Right cardiac atrium (tissue), 5 donors: ENCODE measurements around the gene PI4KA. TPM values are rescaled to one million over a fixed set of nuclear protein-coding genes. Genes with fewer than 3 reads are reported as not detected.

Experiments
- ATAC-seq, 2 donors: fragments of 200-7000 bp; cut with Tn5 transposase; one replicate each; pipeline versions ENCODE4 v1.8.0 to v1.9.1; 2020; ENCODE audit warnings: moderate library complexity in 2 of 2, mild to moderate bottlenecking in 1 of 2
- DNase-seq, 3 donors: peaks; one replicate each; pipeline ENCODE4 v3.0.0-alpha.2; 2020
- H3K27ac ChIP-seq: one replicate; pipeline ENCODE4 v1.5.1; 2013; ENCODE audit warnings: mild to moderate bottlenecking, low read length, control low read depth, moderate library complexity
- H3K27me3 ChIP-seq: one replicate; pipeline ENCODE4 v1.6.1; 2013; ENCODE audit not compliant: control insufficient read depth, insufficient read depth
- H3K4me1 ChIP-seq: one replicate; pipeline ENCODE4 v1.6.1; 2013; ENCODE audit warnings: low read length; ENCODE audit not compliant: control insufficient read depth, insufficient read depth
- H3K4me3 ChIP-seq: one replicate; pipeline ENCODE4 v1.5.1; 2013; ENCODE audit warnings: low read length, control low read depth
- H3K9me3 ChIP-seq: one replicate; pipeline ENCODE4 v1.6.1; 2013; ENCODE audit warnings: low read length; ENCODE audit not compliant: control insufficient read depth
- WGBS: extraction: QIAGEN DNeasy Blood & Tissue Kit; methylation state at CpG from one replicate; pipeline ENCODE4 v1.1.7; 2013; 5-methylcytosine and 5-hydroxymethylcytosine counted together
- intact Hi-C, 4 donors: fragments of 100-400 bp; cut with DNase I; formaldehyde crosslinking; loops; one replicate each; pipeline versions ENCODE4 v1.11.0 to v1.14.0; 2022 to 2023
- polyA plus RNA-seq: library from polyadenylated mRNA; stranded (reverse); fragments of 200-250 nt; gene quantifications from one replicate; pipeline ENCODE4 v1.2.3, GENCODE V29; 2013
- total RNA-seq, 4 donors: library from RNA; stranded (reverse); fragmentation: NEBNext Ultra II Directional; extraction: Animal tissue kit (Norgen Biotek cat#: 25700); gene quantifications; one replicate each; pipeline ENCODE4 v1.2.1, GENCODE V29; 2021
- donor health status: healthy with polysubstance abuse.
- donor health status: DM: no; HTN: yes; CAD: no.
- donor health status: DM: no; HTN: no; CAD: no.
- donor health status: DM: no; HTN: yes; CAD: no; lungs with severe emphysema.
- donor health status: DM: yes; HTN: yes; CAD: no.

The PI4KA gene
- total and polyA plus RNA-seq, 5 donors, result 31.3 to 61.9 (median 52.5) TPM

DNA sequence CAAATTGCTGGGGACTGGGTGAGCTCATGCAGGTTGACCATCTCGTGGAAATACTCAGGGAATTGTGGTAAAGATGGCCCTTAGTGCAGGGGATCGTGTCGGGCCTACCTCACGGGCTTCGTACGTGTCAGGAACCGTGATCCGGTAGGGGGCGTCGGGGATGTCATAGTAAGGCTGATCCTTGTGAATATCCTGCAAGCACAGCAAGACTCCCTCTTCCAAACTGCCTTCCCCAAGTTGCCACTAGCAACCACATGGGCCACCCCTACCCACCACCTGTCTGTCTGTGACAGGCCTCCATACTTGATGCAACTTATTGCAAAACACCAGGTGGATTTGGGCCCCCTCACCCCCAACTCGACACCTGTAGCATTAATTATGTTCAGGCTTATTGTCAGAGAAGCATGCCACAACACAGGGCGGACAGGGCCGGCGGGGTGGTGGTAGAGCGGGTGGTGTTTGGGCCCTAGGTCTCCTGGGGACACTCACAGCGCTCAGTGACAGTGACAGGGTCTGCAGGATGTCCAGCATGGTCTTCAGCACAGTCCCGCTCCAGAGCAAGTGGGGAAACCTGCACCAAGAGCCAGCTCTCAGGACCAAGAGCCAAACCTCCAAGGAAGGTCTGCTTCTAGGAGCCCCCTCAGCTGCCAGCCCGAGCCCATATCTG is 107.3 kb downstream of the PI4KA start:
- 92% methylated on average over 18 of the region's 18 CpGs for WGBS
- Histone ChIP-seq H3K4me3 (no peak overlapping the region), H3K4me1 (no peaks in the 10 kb centered on the region), H3K9me3 (no peaks in the 10 kb centered on the region), H3K27ac (peak overlapping the region; percentile 28), H3K27me3 (no peaks in the 10 kb centered on the region)
- no peak for ATAC-seq
- intact Hi-C loops, result no loop called here
- DNase-seq, result no peak

DNA sequence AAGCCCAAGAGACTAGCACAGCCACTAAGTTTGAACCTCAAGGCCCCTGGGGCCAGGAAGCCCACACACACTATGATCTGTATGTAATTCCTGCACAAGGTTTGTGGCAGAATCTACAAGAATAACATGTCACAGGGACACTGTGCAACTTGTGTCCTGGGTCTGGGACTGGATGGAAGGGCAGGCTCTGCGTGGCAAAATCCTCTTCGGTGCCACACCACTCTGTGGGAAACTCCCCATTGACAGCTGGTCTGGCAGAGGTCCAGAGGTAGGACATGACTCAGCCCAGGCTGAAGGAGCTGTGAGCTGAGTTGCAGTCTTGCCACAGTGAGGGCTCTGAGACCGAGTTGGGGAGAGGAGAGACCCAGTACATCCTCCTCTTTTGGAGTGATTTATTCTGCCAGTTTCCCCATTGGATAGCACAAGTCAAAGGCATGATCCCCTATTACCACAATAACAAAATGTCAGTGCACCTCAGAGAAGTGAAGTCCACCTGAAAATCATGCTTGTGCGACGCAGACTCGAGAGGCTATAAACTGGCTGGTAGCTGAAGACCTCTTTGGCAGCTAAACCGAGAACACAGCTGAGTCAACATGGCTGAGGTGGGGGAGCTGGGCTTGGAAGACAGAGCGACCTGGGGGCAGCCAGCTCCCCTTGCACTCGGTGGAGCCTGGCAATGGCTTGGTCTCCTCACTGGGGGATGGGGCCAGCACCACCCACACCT is 108.0 kb downstream of the PI4KA start:
- Histone ChIP-seq H3K27me3 (no peaks in the 10 kb centered on the region), H3K27ac (peak overlapping the region; percentile 28), H3K9me3 (no peaks in the 10 kb centered on the region), H3K4me1 (no peaks in the 10 kb centered on the region), H3K4me3 (no peak overlapping the region)
- WGBS, result 57% methylated on average over 9 of the region's 9 CpGs
- intact Hi-C loops, result no loop called here
- ATAC-seq, result peak; percentile 80 to 86
- peak; percentile 78 to 80 (median 79) for DNase-seq

DNA sequence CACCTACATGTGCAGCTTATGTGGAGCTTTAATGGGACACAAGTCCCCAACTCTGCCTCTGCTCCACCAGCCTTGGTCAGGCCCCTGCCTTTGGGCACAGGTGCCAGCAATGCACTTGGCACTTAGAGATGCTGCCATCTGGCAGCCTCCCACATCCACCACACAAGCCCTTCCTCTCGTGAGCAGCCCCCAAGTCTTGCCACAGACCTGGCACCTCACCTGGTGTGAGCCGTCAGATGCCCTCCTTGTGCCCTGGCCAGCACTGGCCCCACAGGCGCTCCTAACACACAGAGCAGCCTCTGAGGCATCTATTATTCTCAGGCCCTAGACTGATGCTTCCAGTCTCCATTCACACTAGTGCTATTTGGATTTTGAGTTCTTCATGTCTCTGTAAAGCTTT is 109.2 kb downstream of the PI4KA start:
- Histone ChIP-seq H3K27ac (no peak overlapping the region), H3K4me1 (no peaks in the 10 kb centered on the region), H3K4me3 (no peak overlapping the region), H3K27me3 (no peaks in the 10 kb centered on the region), H3K9me3 (no peaks in the 10 kb centered on the region)
- intact Hi-C loops, result no loop called here
- DNase-seq, result no peak
- 83% methylated on average over 3 of the region's 3 CpGs for WGBS
- ATAC-seq, result peak in 1 of 2 donors; percentile 8

DNA sequence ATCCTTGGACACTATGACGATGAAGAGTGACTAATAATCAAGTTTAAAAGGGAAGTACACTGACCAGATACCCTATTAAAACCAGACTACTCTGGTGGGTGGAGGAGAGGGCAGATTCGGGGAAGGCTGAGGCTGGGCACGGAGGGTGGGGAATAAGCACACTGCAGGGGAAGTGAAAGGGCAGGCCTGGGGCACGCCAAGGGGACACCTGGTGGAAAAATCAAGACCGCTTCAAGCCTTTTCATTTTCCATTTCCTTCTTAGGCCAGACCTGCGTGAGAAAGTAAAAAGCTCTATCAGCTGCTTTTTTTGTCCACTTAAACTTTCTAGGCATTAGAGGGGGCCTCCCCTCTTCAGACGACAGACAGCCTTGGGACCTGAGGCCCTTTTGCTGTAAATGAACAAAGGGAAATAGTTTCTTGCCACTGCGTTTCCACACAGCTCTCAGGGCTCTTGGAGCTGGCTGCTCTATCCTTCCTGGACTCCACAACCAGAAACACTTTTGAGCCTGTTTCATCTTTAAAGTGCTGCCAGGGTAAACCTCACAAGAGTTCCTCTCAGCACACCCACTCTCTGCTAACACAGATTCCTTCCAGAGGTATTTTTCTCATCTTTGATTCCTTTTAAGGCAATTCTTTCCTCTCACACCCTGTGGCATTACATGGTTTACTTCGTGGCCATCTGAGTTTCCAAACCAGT is 109.7 kb downstream of the PI4KA start:
- Histone ChIP-seq H3K9me3 (no peaks in the 10 kb centered on the region), H3K27ac (no peak overlapping the region), H3K4me3 (no peak overlapping the region), H3K27me3 (no peaks in the 10 kb centered on the region), H3K4me1 (no peaks in the 10 kb centered on the region)
- WGBS, result 67% methylated on average over 9 of the region's 9 CpGs
- ATAC-seq (peak in 1 of 2 donors; percentile 46), DNase-seq (no peak)
- intact Hi-C loops, result no loop called here

DNA sequence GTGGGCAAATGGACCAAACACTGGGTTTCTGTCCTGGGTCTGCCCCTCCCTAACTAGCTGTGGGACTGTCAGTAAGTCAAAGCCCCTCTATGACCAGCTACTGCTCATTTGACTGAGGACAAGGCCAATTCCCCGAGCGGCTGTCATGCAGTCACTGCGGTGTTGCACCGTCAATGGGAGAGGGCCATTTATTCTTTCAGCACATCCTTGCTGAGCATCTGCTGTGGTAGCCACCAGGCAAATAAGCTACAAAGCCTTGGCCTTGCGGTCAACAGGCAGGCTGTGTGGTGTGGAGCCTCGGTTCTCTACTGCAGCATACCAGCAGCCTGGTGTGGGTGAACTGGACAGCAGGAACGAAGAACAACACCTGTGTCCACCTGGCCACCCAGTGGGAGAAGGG is 110.5 kb downstream of the PI4KA start:
- Histone ChIP-seq H3K27me3 (no peaks in the 10 kb centered on the region), H3K27ac (no peak overlapping the region), H3K9me3 (no peaks in the 10 kb centered on the region), H3K4me3 (no peak overlapping the region), H3K4me1 (no peaks in the 10 kb centered on the region)
- no peak for DNase-seq
- intact Hi-C loops, result no loop called here
- ATAC-seq, result no peak
- 95% methylated on average over 7 of the region's 7 CpGs for WGBS

DNA sequence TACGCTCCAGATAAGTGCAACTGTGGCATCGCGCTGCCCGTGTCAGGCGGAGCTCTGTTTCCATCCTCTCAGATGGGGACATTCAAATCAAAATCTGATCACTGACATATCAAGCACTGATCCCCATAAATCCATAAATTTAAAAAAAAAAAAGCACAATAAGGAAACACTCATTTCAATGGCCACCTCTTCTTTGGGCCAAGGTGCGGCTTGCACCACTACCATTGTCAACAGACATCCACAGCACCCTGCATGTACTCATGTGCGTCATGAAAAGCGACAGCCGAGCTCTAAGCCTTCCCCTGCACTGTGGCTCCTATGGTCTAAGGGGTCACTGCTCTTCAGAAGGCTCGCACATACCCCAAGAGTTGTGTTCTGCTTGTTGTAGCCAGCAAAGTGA is 111.4 kb downstream of the PI4KA start:
- WGBS, result 97% methylated on average over 10 of the region's 10 CpGs
- no peak for DNase-seq
- Histone ChIP-seq H3K9me3 (no peaks in the 10 kb centered on the region), H3K4me3 (no peak overlapping the region), H3K4me1 (no peaks in the 10 kb centered on the region), H3K27ac (no peak overlapping the region), H3K27me3 (no peaks in the 10 kb centered on the region)
- intact Hi-C loops, result no loop called here
- no peak for ATAC-seq

DNA sequence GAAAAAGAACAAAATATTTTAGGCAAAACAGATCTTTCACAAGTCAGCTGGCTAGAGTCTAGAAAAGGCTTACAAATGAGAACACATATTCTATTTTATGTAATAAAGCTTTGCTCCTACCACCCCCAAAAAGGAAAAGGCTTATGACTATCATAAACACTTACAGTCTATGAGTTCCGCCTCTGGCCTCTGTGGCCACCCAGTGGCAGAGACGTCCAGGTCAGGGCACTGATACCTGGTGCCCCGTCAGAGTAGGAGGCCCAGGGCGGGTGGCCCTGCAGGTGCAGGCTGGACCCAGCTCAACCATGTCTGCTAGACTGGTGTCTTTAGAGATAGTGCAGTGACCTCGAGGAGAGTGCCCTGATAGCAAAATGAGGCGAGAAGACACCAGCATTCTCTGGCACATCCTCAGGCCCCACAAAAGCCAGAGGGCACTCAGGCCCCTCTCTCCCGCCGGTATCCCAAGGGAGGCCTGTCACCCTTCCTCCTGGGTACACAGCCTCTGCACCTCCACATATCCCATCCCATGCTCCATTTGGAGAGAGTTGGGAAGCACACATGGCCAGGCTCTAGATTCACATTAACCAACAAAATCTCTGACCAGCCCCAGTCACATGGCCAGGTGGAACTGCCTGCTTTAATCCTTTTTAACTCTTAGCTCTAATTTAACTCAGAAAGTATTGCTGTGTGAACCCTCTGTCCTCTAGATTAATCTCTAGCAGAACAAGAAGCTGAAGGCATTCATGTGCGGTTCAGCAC is 112.0 kb downstream of the PI4KA start:
- H3K4me3 ChIP-seq, result no peak overlapping the region
- H3K9me3 ChIP-seq, result no peaks in the 10 kb centered on the region
- WGBS, result 86% methylated on average over 9 of the region's 9 CpGs
- ATAC-seq (no peak), DNase-seq (no peak)
- intact Hi-C loops, result no loop called here
- H3K4me1 ChIP-seq, result no peaks in the 10 kb centered on the region
- H3K27ac ChIP-seq, result no peak overlapping the region
- no peaks in the 10 kb centered on the region for H3K27me3 ChIP-seq

DNA sequence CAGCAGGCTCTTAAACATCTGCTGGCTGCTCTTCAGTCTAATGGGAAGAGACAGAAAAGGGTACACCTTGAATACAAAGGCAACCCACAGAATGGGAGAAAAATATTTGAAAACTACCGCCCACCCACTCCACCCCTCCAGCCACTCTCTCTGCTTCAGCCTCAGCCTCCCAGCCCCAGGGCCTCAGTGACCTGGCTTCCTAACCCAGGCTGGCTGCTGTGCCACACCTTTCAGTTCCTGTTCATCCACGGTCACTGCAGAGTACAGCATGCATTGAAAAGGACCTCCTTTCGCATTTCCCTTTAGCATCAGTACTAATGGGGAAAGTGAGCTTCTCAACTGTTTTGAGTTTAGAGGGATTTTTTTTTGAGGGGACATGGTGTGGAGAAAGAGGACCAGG is 113.5 kb downstream of the PI4KA start:
- H3K4me3 ChIP-seq, result no peak overlapping the region
- ATAC-seq, result no peak
- WGBS, result 89% methylated on average over 3 of the region's 3 CpGs
- no peaks in the 10 kb centered on the region for H3K9me3 ChIP-seq
- intact Hi-C loops, result no loop called here
- H3K4me1 ChIP-seq, result no peaks in the 10 kb centered on the region
- H3K27me3 ChIP-seq, result no peaks in the 10 kb centered on the region
- no peak for DNase-seq
- no peak overlapping the region for H3K27ac ChIP-seq

DNA sequence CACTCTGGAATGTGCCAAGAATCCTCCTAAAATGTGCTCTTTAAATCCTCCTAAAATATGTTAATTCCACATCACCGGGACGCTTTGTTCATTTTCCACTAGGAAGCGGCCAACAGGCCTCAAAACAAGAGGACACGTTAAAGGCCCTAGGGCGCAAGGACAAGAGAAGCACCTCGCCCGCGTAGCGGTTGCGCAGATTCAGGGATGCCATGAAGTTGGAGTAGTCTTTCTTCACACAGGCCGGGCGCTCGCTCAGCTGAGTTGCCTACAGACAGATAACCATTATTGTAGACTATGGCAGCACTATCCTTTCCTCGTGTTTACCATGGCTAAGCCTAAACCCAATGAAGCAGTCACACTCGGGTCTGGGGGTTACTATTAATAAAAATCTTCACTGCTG is 114.2 kb downstream of the PI4KA start:
- intact Hi-C loops, result no loop called here
- WGBS, result 92% methylated on average over 15 of the region's 15 CpGs
- no peak for ATAC-seq
- H3K4me3 ChIP-seq, result no peak overlapping the region
- no peak for DNase-seq
- H3K27me3 ChIP-seq, result no peaks in the 10 kb centered on the region
- no peak overlapping the region for H3K27ac ChIP-seq
- no peaks in the 10 kb centered on the region for H3K4me1 ChIP-seq
- H3K9me3 ChIP-seq, result no peaks in the 10 kb centered on the region

DNA sequence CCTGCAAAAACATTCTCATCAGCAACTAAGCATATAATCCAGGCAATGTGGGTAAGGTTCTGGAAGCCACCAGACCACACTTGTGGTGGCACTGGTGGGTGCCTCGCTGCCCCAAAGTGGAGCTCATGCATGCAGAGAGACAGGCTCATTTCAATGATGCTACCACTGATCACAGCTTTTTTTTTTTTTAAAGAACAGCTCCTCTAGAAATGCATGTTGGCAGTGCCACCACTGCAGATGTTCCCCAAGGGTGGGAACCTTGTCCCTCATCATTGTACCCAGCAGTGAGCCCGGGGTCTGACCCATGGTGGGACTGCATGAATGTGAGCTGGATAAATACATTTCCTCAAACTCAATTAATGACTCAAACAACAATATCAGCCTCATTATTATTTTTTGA is 115.8 kb downstream of the PI4KA start:
- Histone ChIP-seq H3K27me3 (no peaks in the 10 kb centered on the region), H3K27ac (no peak overlapping the region), H3K4me1 (no peaks in the 10 kb centered on the region), H3K4me3 (no peak overlapping the region), H3K9me3 (no peaks in the 10 kb centered on the region)
- intact Hi-C loops, result no loop called here
- no peak for ATAC-seq
- WGBS, result 49% methylated on average over 2 of the region's 2 CpGs
- no peak for DNase-seq
